Omental fat pad (tissue), 4 donors: Measurements from ENCODE around the gene SPDYE4. TPM values are rescaled to one million over a fixed set of nuclear protein-coding genes. Genes with fewer than 3 reads are reported as not detected.

Experiments used
- ATAC-seq: fragments of 150-250 bp; one replicate; pipeline ENCODE4 v1.9.1; 2016; ENCODE audit warnings: mild to moderate bottlenecking, moderate library complexity; ENCODE audit not compliant: low FRiP score
- DNase-seq: peaks from one replicate; pipeline ENCODE4 v3.0.0-alpha.2; 2019; ENCODE audit warnings: low spot score
- CTCF ChIP-seq, 3 donors: fragments of 450-650 bp; IDR thresholded peaks; one replicate each; pipeline ENCODE4 v1.5.1; 2016 to 2017; ENCODE audit warnings: antibody characterized with exemption in 3 of 3, mild to moderate bottlenecking in 3 of 3, moderate library complexity in 2 of 3
- total RNA-seq, 4 donors: library from RNA; depleted of rRNA; stranded (reverse); fragments of >200 nt; gene quantifications; one replicate each; pipeline ENCODE4 v1.1.0, GENCODE V29; 2016

SPDYE4 gene
- total RNA-seq, 4 donors from 2014 or later, result not detected

- no peak for DNase-seq
Measured at GRCh38 chr17:8792646-8793045, 34.3 kb upstream of the SPDYE4 start.

GRCh38 chr17:8791910-8792270 is 33.5 kb upstream of the SPDYE4 start:
- no peak for ATAC-seq
- no peak for DNase-seq
- TF ChIP-seq CTCF (IDR thresholded peaks at IDR 0.05), result no peak

More at GRCh38 chr17:8792646-8793045, 34.3 kb upstream of the SPDYE4 start:
- no peak for ATAC-seq
- TF ChIP-seq CTCF (IDR thresholded peaks at IDR 0.05), result no peak

GRCh38 chr17:8791248-8791909 is 33.0 kb upstream of the SPDYE4 start:
- ATAC-seq (no peak), DNase-seq (no peak)
- TF ChIP-seq CTCF (IDR thresholded peaks at IDR 0.05), result no peak

- DNase-seq, result no peak
Measured at GRCh38 chr17:8789743-8790142, 31.4 kb upstream of the SPDYE4 start.

GRCh38 chr17:8788998-8789397 is 30.7 kb upstream of the SPDYE4 start:
- no peak for ATAC-seq
- no peak for TF ChIP-seq CTCF (IDR thresholded peaks at IDR 0.05)
- no peak for DNase-seq

More at GRCh38 chr17:8789743-8790142, 31.4 kb upstream of the SPDYE4 start:
- ATAC-seq, result no peak
- TF ChIP-seq CTCF (IDR thresholded peaks at IDR 0.05), result no peak

- ATAC-seq (peak; percentile 83), DNase-seq (peak; percentile 89)
- peak in 1 of 3 donors; percentile 30 for TF ChIP-seq CTCF (IDR thresholded peaks at IDR 0.05)
Measured at GRCh38 chr17:8785547-8786413, 27.4 kb upstream of the SPDYE4 start.
